K562 (cell line): ENCODE data around the gene ZNF22. TPM values are rescaled to one million over a fixed set of nuclear protein-coding genes. Genes with fewer than 3 reads are reported as not detected.

Source experiments
- DMBX1 ChIP-seq: fragments of 250-450 bp; sonication (Bioruptor Pico); IDR thresholded peaks from 2 replicates; pipeline ENCODE4 v1.8.0; 2022; ENCODE audit warnings: inconsistent platforms, mild to moderate bottlenecking, moderate library complexity, borderline replicate concordance
- GABPA ChIP-seq: fragments of 200-800 bp; sonication (Bioruptor generic); conservative IDR thresholded peaks from 2 replicates; pipeline ENCODE4 v1.6.1; 2016; ENCODE audit warnings: low read depth, missing genetic modification characterization, missing compliant biosample characterization
- GTF2F1 ChIP-seq: IDR thresholded peaks from 2 replicates; pipeline ENCODE4 v1.6.1; 2011; ENCODE audit warnings: low read depth, low read length, improper control_type of control experiment
- HDAC8 ChIP-seq: fragments of 450-650 bp; IDR thresholded peaks from 2 replicates; pipeline ENCODE4 v1.6.1; 2016; ENCODE audit warnings: mild to moderate bottlenecking, missing genetic modification characterization, moderate library complexity, missing compliant biosample characterization
- MEF2D ChIP-seq: conservative IDR thresholded peaks from 2 replicates; pipeline ENCODE4 v1.6.1; 2016; ENCODE audit warnings: low read depth, missing genetic modification characterization, missing compliant biosample characterization
- MLLT1 ChIP-seq, 2 experiments: fragments of 450-650 bp; IDR thresholded peaks; 2 replicates each; pipeline ENCODE4 v1.6.1; 2016
- NFRKB ChIP-seq: fragments of 450-650 bp; IDR thresholded peaks from 2 replicates; pipeline ENCODE4 v1.6.1; 2016; ENCODE audit warnings: low read depth
- PHB2 ChIP-seq: fragments of 450-650 bp; IDR thresholded peaks from 2 replicates; pipeline ENCODE4 v1.6.1; 2017; ENCODE audit warnings: low read depth
- REST ChIP-seq, 2 experiments: fragments of 450-650 bp; formaldehyde crosslinking in 1 of 2; IDR thresholded peaks; 2 replicates each; pipeline versions ENCODE4 v1.4.0 to v1.6.1; 2014 to 2020; ENCODE audit warnings: mild to moderate bottlenecking in 2 of 2, borderline replicate concordance in 1 of 2, low read depth in 1 of 2
- SIX5 ChIP-seq, 2 experiments: IDR thresholded peaks; 2 replicates each; pipeline ENCODE4 v1.6.1; 2011; ENCODE audit warnings: low read length in 2 of 2, borderline replicate concordance in 1 of 2, low read depth in 1 of 2, mild to moderate bottlenecking in 1 of 2, moderate library complexity in 1 of 2; ENCODE audit not compliant: insufficient read depth in 1 of 2
- SMAD1 ChIP-seq: fragments of 150-350 bp; IDR thresholded peaks from 2 replicates; pipeline ENCODE4 v1.6.1; 2014; ENCODE audit warnings: low read length, low read depth; ENCODE audit not compliant: partially characterized antibody
- STAT5A ChIP-seq: IDR thresholded peaks from 2 replicates; pipeline ENCODE4 v1.6.1; 2012; ENCODE audit warnings: low read length, inconsistent platforms, borderline replicate concordance
- TCF7L2 ChIP-seq: fragments of 150-350 bp; IDR thresholded peaks from 2 replicates; pipeline ENCODE4 v1.6.1; 2016; ENCODE audit warnings: low read depth, mild to moderate bottlenecking, low read length, moderate library complexity
- TOE1 ChIP-seq, 2 experiments: fragments of 450-650 bp in 1 of 2; sonication (generic) in 1 of 2; formaldehyde crosslinking in 1 of 2; IDR thresholded peaks; 2 replicates each; pipeline versions ENCODE4 v1.7.1 to v1.8.0; 2016 to 2022; ENCODE audit warnings: borderline replicate concordance in 2 of 2, mild to moderate bottlenecking in 2 of 2, antibody characterized with exemption in 1 of 2, inconsistent platforms in 1 of 2, low read depth in 1 of 2, missing genetic modification reagents in 1 of 2, moderate library complexity in 1 of 2
- USF1 ChIP-seq: sonication (generic); formaldehyde crosslinking; IDR thresholded peaks from 2 replicates; pipeline ENCODE4 v1.9.0; 2022; ENCODE audit warnings: mild to moderate bottlenecking, missing genetic modification reagents
- YBX1 ChIP-seq: fragments of 450-650 bp; IDR thresholded peaks from 2 replicates; pipeline ENCODE4 v1.7.1; 2016; ENCODE audit warnings: mild to moderate bottlenecking
- ZNF23 ChIP-seq: fragments of 250-450 bp; sonication (Bioruptor Pico); IDR thresholded peaks from 2 replicates; pipeline ENCODE4 v1.4.0; 2020; ENCODE audit warnings: mild to moderate bottlenecking
- polyA plus RNA-seq, 8 experiments: library from polyadenylated mRNA; depleted of rRNA in 4 of 8; stranded (reverse) in 5 of 8; unstranded in 3 of 8; fragments of >200 nt; fragmentation: Nextera tagmentation in 2 of 8; fragmentation: Illumina TruSeq in 1 of 8; extraction: Ambion mirVana in 2 of 8; extraction: Trizol in 1 of 8; gene quantifications; 2 replicates each; pipeline versions ENCODE4 v1.2.1 to v1.2.3, GENCODE V29; 2011 to 2014; ENCODE audit warnings: inconsistent platforms in 1 of 8, missing spikeins in 1 of 8
- total RNA-seq, 7 experiments: library from RNA; depleted of rRNA in 6 of 7; stranded (reverse); fragments of >200 nt in 6 of 7; fragmentation: Illumina TruSeq in 2 of 7; extraction: Trizol in 2 of 7; gene quantifications; 2 replicates each; pipeline versions ENCODE4 v1.2.1 to v1.2.3, GENCODE V29; 2011 to 2021; ENCODE audit warnings: low replicate concordance in 1 of 7

Gene ZNF22
- total and polyA plus RNA-seq, 9 of the 15 experiments (the other 6 are each of a cell fraction or from before 2014, with no cell fraction given) = 36.2 to 98.7 (median 51.2) TPM

- no peak for TF ChIP-seq STAT5A
- peak; percentile 62; the same call in 1 of the 2 replicates for TF ChIP-seq HDAC8
- TF ChIP-seq USF1 (CRISPR knock-in tag) = no peak
- TF ChIP-seq GABPA (tag) = peak; percentile 96
- peak; percentile 10; the same call in 1 of the 2 replicates for TF ChIP-seq TOE1 (IDR thresholded peaks at IDR 0.05; ENCODE audit: borderline replicate concordance)
- peak; percentile 21; the same call in 1 of the 2 replicates for TF ChIP-seq TOE1 (CRISPR knock-in tag; IDR thresholded peaks at IDR 0.05; ENCODE audit: borderline replicate concordance, low read depth)
- peak; percentile 74 for TF ChIP-seq GTF2F1
- TF ChIP-seq TCF7L2 = no peak
- peak; percentile 2; the same call in 1 of the 2 replicates for TF ChIP-seq REST (IDR thresholded peaks at IDR 0.05; ENCODE audit: borderline replicate concordance)
- TF ChIP-seq REST (CRISPR knock-in tag; IDR thresholded peaks at IDR 0.05; ENCODE audit: low read depth) = 0 out of 2 replicates have a peak, but pooled peaks have one; percentile 19
- TF ChIP-seq ZNF23 (CRISPR knock-in tag) = no peak
- no peak for TF ChIP-seq PHB2
- no peak for TF ChIP-seq MLLT1 (IDR thresholded peaks at IDR 0.05)
- peak; percentile 28; the same call in 1 of the 2 replicates for TF ChIP-seq DMBX1
- TF ChIP-seq SIX5 (IDR thresholded peaks at IDR 0.05; ENCODE audit: borderline replicate concordance in 1 of 2, insufficient read depth in 1 of 2, low read depth in 1 of 2, low read length in 2 of 2) = no peak
- peak; percentile 27 for TF ChIP-seq SMAD1
- TF ChIP-seq YBX1 = no peak
- no peak for TF ChIP-seq NFRKB
- TF ChIP-seq MEF2D (tag) = no peak
These were observed at the start of gene ZNF22 (continued) for GRCh38 chr10:45000752-45001380.
